ENCODE data around the gene SP6.

The SP6 gene

DNA sequence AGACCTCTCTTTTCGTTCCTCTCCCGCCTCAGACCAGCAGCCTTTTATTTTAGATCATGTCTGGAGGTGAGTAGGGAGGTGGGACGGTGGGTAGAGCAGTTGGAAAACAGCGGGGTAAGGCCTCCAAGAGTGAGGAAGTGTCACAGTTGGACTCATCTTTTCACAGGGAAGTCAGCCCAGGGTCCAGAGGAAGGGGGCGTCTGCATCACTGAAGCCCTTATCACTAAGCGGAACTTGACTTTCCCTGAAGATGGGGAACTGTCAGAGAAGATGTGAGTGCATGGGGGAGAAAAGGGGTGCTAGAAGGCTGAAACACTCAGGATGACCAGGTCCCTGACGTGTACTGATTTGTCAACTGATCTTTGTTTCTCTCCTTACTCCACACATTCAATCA is 19.0 kb downstream of the SP6 start:
- CTCF ChIA-PET, result interaction anchor here (0.7 to 5.8 kb wide), 7 partner anchors 11 to 139 kb away, joined by 3 to 49 read pairs (median 4); partner anchors contain the start of genes CDK5RAP3, SCRN2 and SP2
- TF ChIP-seq, protein P1, sequence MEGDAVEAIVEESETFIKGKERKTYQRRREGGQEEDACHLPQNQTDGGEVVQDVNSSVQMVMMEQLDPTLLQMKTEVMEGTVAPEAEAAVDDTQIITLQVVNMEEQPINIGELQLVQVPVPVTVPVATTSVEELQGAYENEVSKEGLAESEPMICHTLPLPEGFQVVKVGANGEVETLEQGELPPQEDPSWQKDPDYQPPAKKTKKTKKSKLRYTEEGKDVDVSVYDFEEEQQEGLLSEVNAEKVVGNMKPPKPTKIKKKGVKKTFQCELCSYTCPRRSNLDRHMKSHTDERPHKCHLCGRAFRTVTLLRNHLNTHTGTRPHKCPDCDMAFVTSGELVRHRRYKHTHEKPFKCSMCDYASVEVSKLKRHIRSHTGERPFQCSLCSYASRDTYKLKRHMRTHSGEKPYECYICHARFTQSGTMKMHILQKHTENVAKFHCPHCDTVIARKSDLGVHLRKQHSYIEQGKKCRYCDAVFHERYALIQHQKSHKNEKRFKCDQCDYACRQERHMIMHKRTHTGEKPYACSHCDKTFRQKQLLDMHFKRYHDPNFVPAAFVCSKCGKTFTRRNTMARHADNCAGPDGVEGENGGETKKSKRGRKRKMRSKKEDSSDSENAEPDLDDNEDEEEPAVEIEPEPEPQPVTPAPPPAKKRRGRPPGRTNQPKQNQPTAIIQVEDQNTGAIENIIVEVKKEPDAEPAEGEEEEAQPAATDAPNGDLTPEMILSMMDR (IDR thresholded peaks at IDR 0.05; ENCODE audit: control extremely low read depth, extremely low read depth, low read depth, missing control alignments), result no peak
- POLR2A ChIA-PET, result interaction anchor here (0.6 kb wide), 1 partner anchor 115 kb away, joined by 5 read pairs; no protein-coding TSS in a partner anchor
- no peak for DNase-seq (ENCODE audit: extremely low spot score)

DNA sequence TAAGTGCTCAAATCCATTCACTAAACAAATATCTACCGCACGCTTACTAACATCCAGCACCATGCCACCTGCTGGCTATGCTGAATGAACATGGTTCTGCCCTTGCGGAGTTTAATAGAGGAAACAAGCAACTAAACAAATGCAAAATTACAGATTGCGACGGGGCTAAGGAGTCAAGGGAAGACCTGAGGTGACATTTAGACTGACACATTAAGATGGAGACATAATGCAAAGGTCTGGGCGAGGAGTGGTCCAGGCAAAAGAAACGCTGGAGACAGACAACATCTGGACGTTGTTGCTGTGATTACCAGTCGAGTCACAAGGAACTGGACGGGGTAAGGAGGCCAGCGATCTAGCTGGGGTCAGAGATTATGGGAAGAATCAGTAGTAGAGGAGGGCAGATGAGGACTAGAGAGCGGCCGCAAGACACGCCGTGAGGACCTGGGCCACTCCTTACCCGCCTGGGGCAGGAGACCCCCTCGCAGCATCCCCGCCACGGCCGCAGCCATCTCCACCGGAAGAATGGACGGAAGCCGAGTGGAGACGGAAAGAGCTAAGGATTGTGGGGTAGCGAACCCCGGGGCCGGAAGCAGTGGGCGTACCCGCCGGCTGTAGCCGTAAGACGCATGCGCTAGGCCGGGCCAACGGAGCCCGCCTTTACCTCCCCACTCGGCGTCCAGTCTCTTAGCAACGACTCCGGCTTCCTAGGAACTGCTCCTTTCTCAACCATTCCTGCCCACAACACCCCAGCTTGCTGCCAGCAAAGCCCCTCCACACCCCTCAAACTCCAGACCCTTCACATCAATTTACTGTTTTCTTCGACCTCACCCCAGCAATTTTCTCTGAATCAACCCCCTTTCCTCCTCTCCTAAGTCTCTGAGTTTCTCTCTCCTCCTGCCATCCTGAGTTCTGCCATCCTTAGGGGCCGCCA is 19.7 kb downstream of the SP6 start, which contains the start of the genes LRRC46 and MRPL10:
Gene LRRC46 (plus strand): TSS at position 668 of the 931 bp plus-strand sequence. CDS start 320 bp downstream, outside the sequence.
Gene MRPL10 (minus strand): TSS at position 539 of the 931 bp plus-strand sequence. CDS start 30 bp downstream, at position 509.
- CTCF ChIA-PET, result interaction anchor here (0.7 to 5.8 kb wide), 9 partner anchors 9 to 147 kb away, joined by 3 to 49 read pairs (median 4); partner anchors contain the start of genes CDK5RAP3, SCRN2 and SP2
- TF ChIP-seq, protein P1 (IDR thresholded peaks at IDR 0.05; ENCODE audit: control extremely low read depth, extremely low read depth, low read depth, missing control alignments), result no peak
- POLR2A ChIA-PET, result interaction anchor here (0.6 kb wide), 1 partner anchor 116 kb away, joined by 5 read pairs; no protein-coding TSS in a partner anchor
- DNase-seq (ENCODE audit: extremely low spot score), result peak; percentile 99

DNA sequence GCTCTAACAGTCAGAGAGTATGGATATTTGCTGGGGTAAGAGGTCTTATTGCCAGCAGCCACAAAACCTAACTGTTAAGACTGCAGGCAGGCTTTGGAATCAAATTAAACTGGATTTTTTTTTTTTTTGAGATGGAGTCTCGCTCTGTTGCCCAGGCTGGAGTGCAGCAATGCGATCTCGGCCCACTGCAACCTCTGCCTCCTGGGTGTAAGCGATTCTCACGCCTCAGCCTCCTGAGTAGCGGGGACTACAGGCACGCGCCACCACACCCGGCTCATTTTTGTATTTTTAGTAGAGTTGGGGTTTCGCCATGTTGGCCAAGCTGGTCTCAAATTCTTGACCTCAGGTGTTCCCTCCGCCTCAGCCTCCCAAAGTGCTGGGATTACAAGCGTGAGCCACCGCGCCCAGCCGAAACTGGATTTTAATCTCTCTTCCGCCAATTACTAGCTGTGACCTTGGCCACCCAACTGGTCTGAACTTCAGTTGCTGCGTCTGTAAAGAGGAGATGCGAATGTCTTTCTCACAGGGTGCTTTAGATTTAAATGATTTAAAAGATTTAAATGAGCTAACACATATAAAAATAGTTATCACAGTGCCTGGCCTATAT is 20.5 kb downstream of the SP6 start:
- POLR2A ChIA-PET, result no interaction called here
- CTCF ChIA-PET, result interaction anchor here (0.9 to 5.8 kb wide), 6 partner anchors 8 to 140 kb away, joined by 3 to 49 read pairs (median 4); partner anchors contain the start of genes CDK5RAP3, SCRN2 and SP2
- DNase-seq (ENCODE audit: extremely low spot score), result no peak
- TF ChIP-seq, protein P1 (IDR thresholded peaks at IDR 0.05; ENCODE audit: control extremely low read depth, extremely low read depth, low read depth, missing control alignments), result no peak

DNA sequence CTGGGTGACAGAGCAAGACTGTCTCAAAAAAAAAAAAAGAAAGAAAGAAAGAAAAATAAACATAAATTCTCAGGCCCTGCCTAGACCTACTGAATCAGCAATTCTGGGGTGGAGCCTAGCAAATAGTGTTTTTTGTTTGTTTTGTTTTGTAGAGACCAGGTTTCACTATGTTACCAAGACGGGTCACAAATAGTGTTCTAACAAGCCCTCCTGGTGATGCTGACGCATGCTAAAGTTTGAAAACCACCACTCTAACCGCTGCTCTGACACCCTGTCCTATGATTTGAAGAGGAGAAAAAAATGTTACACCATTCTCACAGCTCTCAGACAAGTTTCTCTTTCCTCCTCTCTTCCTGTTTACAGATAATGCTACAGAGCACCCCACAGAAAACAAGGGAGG is 21.1 kb downstream of the SP6 start:
- CTCF ChIA-PET, result interaction anchor here (1.9 to 5.8 kb wide), 2 partner anchors 13 to 60 kb away, joined by 5 to 49 read pairs; partner anchors contain the start of gene SCRN2
- POLR2A ChIA-PET, result no interaction called here
- no peak for DNase-seq (ENCODE audit: extremely low spot score)
- TF ChIP-seq, protein P1 (IDR thresholded peaks at IDR 0.05; ENCODE audit: control extremely low read depth, extremely low read depth, low read depth, missing control alignments), result no peak

DNA sequence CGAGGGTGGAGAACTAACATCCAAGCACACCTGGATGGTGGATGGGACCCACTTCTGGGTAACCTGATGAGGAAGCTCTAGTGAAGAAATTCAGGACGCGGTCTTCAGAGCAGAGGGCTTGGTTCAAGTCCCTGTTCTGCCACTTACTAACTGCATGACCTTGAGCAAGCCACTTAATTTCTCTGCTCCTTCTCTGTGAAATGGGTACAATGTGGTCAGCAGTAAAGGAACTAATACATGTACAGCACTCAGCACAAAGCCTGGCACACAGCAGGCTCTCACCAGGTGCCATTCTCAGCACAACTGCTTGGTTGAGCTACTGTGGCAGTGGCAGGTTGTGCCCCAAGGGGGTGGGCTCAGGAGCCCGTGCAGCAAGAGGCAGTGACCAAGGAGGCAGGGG is 27.4 kb downstream of the SP6 start:
- POLR2A ChIA-PET, result no interaction called here
- CTCF ChIA-PET, result interaction anchor here (1.5 to 2.9 kb wide), 2 partner anchors 17 to 106 kb away, joined by 3 to 20 read pairs; partner anchors contain the start of gene SCRN2
- TF ChIP-seq, protein P1 (IDR thresholded peaks at IDR 0.05; ENCODE audit: control extremely low read depth, extremely low read depth, low read depth, missing control alignments), result no peak
- DNase-seq (ENCODE audit: extremely low spot score), result no peak

DNA sequence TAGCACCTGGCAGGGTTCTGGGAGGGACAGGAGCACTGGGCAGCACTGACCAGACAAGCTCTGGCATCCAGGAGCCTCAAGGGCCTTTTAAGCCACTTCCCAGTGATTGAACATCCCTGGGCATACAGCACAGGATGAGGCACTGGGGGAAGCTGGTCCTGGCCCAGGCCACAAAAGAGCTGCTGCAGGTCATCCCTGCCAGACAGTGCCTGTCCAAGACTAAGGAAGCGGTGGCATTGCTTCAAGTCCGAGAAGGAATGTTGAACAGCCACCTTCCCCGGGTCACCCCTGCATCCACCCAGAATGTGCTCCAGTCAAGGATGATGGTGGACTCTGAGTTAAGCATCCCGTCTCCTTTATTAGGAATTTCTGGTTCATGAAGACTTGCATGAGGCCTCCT is 28.2 kb downstream of the SP6 start:
- TF ChIP-seq, protein P1 (IDR thresholded peaks at IDR 0.05; ENCODE audit: control extremely low read depth, extremely low read depth, low read depth, missing control alignments), result no peak
- ChIA-PET CTCF (interaction anchor here (0.8 to 2.9 kb wide), 7 partner anchors 8 to 160 kb away, joined by 3 to 20 read pairs (median 5); partner anchors contain the start of gene SCRN2), POLR2A (no interaction called here)
- DNase-seq (ENCODE audit: extremely low spot score), result no peak

Measured in GM10248 (cell line).